NCI-H526 (cell line): ENCODE data around the gene ZNF133.
"Not testable (repeated sequence)": the region's sequence is repeated elsewhere in the genome, so short reads cannot be mapped to it uniquely, and the experiment has no call there.

ENCODE experiments used
- DNase-seq, 2 experiments: peaks; one replicate each; lab custom pipeline; 2025; lab: John Stamatoyannopoulos, UW

ZNF133 gene

DNA sequence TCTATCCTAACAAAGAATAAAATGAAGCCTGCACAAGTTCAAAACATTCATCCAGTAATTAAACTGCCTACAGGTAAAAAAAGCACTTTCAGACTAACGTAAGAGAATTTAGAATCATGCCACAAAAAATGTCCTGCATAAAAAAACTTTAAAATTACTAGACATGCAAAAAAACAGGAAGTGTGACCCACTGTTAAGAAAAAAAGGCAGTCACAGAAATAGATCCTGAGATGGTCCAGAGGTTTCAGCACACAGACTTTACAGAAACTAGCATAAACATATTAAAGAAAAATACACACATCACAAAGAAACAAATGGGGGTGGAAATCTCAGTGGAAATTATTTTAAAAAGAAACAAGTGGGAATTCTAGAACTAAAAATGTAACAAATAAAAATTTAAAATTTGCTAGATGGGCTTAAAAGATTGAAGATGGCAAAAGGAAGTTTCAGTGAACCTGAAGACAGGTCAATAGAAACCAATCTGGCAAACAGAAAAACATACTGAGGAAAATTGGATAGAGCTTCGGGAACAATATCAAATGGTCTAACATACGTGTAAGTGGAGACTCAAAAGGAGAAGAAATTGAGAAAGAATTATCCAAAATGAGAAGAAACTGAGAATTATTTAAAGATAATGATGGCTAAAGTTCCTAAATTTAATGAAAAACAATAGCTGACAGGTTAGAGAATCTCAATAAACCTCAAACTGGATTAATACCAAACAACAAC, 3.4 kb upstream of the ZNF133 start:
- DNase-seq = no peak

GRCh38 chr20:18287546-18287914, 797 bp upstream of the ZNF133 start:
- no peak for DNase-seq

DNA sequence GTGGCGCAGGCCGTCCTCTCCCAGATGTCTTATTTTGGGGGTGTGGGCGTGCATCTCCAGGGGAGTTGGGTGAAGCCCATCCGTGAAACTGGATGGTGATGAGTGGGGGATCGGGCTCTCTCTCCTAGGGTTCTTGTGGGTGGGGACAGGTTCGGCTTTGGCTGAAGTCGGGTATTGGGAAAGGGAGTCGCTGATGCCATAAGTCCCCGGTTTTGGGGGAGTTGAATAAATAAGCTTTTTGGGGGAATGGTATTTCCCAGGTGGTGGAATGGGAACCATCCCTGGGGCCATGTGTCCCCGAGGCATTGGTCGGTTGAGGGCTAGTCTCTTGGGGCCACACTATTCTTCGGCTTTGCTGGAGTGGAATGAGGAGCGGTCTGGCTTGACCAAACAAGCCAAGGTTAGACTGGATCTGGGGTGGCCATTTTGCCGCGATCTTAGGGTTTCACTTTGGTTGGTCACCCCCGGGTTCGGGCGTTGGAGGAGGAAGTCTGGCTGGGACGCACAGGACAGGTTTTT, 481 bp downstream of the ZNF133 start:
- peak; percentile 9 to 52 for DNase-seq

- no peak for DNase-seq
Observed at GRCh38 chr20:18289306-18289705, 979 bp downstream of the ZNF133 start.

DNA sequence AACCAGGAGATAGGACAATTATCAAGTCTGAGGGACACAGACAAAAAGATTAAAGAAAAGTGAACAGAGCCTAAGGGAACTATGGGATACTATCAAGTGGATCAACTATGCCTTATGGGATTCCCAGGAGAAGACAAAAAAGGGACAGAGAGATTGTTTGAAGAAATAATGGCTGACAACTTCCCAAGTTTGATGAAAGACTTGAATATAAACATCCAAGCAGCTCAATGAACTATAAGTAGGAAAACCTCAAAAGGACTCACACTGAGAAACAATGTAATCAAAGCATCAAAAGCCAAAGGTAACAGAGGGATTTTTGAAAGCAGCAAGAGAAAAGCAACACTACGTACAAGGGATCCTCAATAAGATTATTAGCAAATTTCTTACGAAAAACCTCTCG, 11.0 kb downstream of the ZNF133 start:
- no peak for DNase-seq

DNA sequence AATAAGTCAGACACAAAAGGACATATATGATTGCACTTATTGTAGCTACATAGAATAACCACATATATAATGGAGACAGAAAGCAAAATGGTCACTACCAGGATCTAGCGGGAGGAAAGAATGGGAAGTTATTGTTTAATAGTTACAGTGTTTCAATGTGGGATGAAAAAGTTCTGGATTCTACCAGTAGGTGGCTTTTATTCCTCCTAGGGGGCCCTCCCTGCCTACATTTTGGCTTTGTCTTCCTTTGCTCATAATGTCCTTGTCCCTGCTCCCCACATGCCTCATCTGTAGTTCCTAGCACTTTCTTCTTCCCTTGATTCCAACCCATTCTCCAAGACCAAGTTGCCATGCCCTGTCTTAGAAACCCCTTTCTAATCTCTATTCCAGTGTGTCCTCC, 16.3 kb downstream of the ZNF133 start:
- no peak for DNase-seq

- DNase-seq = no peak
Observed at GRCh38 chr20:18307301-18307700, 19.0 kb downstream of the ZNF133 start.

DNA sequence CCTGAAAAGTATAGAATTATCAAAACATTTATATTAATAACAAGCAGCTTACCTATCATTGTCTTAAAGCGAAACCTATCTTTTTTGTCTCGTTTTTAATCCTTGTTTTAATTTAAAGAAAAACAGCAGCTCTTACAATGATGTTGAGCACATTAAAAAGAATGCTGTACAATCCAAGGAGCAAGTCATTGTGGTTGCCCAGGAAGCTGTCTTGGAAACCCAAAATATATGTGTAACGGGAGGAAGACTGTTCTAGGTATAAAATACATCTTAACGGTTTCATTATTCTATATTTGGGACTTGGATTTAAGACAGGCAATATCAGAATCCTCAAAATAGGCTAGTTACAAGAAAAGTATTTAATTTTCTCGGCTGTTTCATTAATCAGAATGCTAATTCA, 21.7 kb downstream of the ZNF133 start:
- DNase-seq = no peak

- DNase-seq = no peak
Observed at GRCh38 chr20:18310592-18310991, 22.3 kb downstream of the ZNF133 start.

DNA sequence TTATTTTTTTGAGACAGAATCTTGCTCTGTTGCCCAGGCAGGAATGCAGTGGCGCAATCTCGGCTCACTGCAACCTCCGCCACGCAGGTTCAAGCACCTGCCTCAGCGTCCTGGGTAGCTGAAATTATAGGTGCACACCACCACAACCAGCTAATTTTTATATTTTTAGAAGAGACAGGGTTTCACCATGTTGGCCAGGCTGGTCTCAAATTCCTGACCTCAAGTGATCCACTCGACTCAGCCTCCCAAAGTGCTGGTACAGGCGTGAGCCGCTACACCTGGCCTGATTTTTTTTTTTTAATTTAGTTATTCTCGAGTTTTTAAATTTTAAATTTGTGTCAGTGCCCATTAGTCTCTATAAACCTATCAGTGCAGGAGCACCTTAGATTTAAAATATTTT, 24.4 kb downstream of the ZNF133 start:
- DNase-seq = no peak

DNA sequence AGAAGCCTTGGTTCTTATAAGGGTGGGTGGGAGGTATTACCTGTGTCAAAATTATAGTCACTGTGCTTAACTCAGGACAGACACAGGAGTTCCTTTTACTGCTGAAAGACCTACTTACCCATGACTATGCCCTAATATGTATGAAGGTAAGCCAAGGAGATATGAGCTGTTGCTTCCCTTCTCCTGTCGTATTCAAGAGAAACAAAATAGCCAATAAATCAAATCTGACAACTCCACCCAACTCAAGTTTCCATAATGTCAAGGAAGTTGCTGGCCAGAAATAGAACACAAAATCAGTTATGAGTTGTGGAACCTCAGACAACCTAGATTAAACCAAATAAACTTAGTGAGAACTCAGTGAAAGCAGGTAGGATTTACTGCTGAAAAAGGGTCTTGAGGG, 25.1 kb downstream of the ZNF133 start:
- DNase-seq = no peak

GRCh38 chr20:18314786-18315406, 26.6 kb downstream of the ZNF133 start:
- no peak for DNase-seq

- no peak for DNase-seq
Observed at GRCh38 chr20:18316166-18316565, 27.8 kb downstream of the ZNF133 start.

- DNase-seq = no peak
Observed at GRCh38 chr20:18321316-18321715, 33.0 kb downstream of the ZNF133 start.

DNA sequence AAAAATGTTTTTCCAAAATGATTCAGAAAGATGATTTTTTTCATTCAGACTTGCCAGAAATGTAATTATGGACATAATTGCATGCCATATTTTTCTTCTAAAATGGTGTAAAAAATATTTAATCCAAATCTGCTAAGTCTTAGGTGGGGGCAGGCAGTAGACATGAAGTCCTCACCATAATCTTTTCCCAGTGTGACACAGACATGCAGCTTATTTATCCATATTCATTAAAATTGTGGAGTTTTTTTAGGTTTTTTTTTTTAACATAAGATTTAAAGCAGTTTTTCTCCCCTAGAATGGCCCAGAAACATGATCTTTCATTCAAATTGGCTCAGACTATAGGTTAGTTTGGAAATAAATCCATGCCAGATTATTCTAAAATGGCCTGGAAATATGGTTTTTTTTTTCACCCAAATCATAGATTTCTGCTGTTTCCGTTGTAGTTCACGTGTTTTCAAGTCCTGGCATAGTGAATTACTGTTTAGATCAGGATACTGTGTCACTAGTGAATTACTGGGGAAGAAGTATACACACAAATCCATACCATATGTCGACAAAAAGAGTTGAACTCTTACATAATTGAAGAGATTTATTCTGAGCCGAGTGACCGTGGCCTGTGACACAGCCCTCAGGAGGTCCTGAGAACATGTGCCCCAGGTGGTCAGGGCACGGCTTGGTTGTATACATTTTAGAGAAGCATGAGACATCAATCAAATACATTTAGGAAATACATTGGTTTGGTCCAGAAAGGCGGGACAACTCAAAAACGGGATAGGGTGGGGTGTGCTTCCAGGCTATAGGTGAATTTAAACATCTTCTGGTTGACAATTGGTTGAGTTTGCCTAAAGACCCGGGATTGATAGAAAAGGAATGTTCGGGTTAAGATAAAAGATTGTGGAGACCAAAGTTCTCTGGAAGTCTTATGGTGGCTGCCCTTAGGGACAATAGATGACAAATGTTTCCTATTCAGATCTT, 33.9 kb downstream of the ZNF133 start:
- DNase-seq = no peak

GRCh38 chr20:18323705-18324104, 35.4 kb downstream of the ZNF133 start:
- no peak for DNase-seq

DNA sequence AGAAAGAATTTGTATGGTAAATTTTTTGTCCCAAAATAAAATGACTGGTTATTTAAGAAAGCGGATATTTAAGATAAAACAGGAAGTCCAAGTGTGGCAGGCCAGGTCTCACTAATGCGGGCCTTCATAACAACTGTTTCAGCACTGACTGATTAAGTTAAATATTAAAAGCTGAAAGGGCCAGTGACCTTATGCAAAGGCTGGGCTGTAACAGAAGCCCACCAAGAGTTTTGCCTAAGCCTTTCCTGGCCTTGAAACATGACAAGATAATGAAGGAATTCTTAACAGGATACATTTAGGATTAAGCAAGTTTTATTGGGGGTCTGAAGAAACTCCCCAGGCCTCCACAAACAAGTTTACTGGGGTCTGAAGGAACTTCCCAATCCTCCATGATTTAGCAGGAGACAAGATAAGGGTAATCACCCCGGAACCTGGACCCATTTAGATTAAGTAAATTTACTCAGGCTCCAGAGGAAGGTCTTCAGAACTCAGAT, 36.3 kb downstream of the ZNF133 start:
- DNase-seq = no peak

- DNase-seq = no peak
Observed at GRCh38 chr20:18326990-18327389, 38.7 kb downstream of the ZNF133 start.

DNA sequence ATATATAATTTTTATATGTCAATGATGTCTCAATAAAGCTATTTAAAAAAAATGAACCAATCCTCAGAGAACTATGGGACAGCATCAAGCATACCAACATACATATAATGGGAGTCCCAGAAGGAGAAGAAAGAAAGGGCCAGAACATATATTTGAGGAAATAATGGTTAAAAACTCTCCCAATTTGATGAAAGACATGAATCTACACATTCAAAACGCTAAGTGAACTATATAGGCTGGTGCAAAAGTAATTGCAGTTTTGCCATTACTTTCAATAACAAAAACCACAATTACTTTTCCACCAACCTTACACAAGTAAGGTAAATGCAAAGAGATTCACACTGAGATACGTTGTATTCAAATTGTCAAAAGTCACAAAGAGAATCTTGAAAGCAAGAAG, 43.4 kb downstream of the ZNF133 start:
- no peak for DNase-seq

DNA sequence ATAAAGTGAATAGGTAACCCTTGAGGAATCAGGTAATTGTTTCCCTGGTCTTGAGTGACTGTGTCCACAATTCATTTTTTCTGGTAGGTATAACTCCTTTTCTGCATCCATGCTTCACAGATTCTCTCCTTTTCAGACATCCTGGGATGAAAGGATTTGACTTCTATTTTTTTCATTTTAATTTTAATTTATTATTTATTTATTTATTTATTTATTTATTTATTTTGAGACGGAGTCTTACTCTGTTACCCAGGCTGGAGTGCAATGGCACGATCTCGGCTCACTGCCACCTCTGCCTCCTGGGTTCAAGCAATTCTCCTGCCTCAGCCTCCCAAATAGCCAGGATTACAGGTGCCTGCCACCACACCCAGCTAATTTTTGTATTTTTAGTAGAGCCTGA, 61.4 kb downstream of the ZNF133 start:
- not testable (repeated sequence) for DNase-seq

- no peak for DNase-seq
Observed at GRCh38 chr20:18359854-18360253, 71.5 kb downstream of the ZNF133 start.

DNA sequence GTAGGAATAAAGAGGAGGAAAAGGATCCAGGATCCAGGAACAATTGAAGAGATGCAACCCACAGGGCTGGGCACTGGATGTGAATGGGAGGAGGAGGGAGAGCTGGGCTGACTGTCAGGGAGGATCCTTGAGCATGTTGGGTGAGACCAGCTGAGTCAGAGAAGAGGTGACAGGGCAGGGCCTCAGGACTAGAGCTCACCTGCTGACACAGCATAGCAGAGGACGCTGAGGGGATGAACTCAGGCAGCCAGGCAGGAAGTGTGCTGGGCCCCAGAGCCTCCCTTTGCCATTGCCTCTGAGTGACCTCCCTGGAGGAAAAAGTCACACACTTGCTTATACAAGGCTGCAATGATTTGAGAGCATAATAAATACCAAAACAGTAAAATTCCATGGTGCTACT, 72.3 kb downstream of the ZNF133 start:
- no peak for DNase-seq
